Measurements from ENCODE around the gene STK31. TPM values are rescaled to one million over a fixed set of nuclear protein-coding genes. Genes with fewer than 3 reads are reported as not detected.
"Not testable (repeated sequence)": the region's sequence is repeated elsewhere in the genome, so short reads cannot be mapped to it uniquely, and the experiment has no call there.

Gene STK31
- total RNA-seq, 2 donors from 2014 or later, result 1.4 to 1.6 TPM

- 88 to 92% methylated on average over 2 to 3 of the region's 3 CpGs for WGBS, 2 experiments (ENCODE audit: insufficient coverage in 1 of 2, insufficient read length in 1 of 2)
- Histone ChIP-seq H3K27ac (ENCODE audit: low read depth, low read length) (no peak overlapping the region), H3K4me1 (ENCODE audit: control insufficient read depth, insufficient read depth, low read length) (no peaks in the 10 kb centered on the region), H3K9me3 (ENCODE audit: control insufficient read depth, low read length) (peaks cover 100% of the 10 kb centered on the region), H3K4me3 (ENCODE audit: low read length) (peak overlapping the region; percentile 39), H3K36me3 (ENCODE audit: control insufficient read depth, insufficient read depth, low read length) (no peaks in the 10 kb centered on the region), H3K27me3 (ENCODE audit: control insufficient read depth, insufficient read depth, low read length, poor library complexity, severe bottlenecking) (no peaks in the 10 kb centered on the region), H3K9ac (ENCODE audit: extremely low read depth, low read length, poor library complexity, severe bottlenecking) (no peak overlapping the region)
- no peak for DNase-seq
- Mint-ChIP-seq H3K27ac (no peak overlapping the region), H3K36me3 (ENCODE audit: low read depth) (peaks cover 31% of the 10 kb centered on the region), H3K4me3 (no peak overlapping the region), H3K9me3 (peaks cover 95% of the 10 kb centered on the region), H3K27me3 (ENCODE audit: insufficient read depth) (peaks cover 7% of the 10 kb centered on the region), H3K4me1 (no peaks in the 10 kb centered on the region)
- TF ChIP-seq CTCF (conservative IDR thresholded peaks at IDR 0.05), result no peak
Observed at GRCh38 chr7:23833405-23833804, 123.4 kb downstream of the STK31 start.

- 86 to 87% methylated on average over 2 to 8 of the region's 8 CpGs for WGBS, 2 experiments (ENCODE audit: insufficient coverage in 1 of 2, insufficient read length in 1 of 2)
- peak; percentile 52 for DNase-seq
Observed at GRCh38 chr7:23844837-23845236, 134.8 kb downstream of the STK31 start.

GRCh38 chr7:23852135-23852534, 142.1 kb downstream of the STK31 start:
- no peak overlapping the region for H3K27ac Mint-ChIP-seq
- no peak overlapping the region for H3K9ac ChIP-seq (ENCODE audit: extremely low read depth, low read length, poor library complexity, severe bottlenecking)
- H3K27me3 Mint-ChIP-seq (ENCODE audit: insufficient read depth), result peaks cover 11% of the 10 kb centered on the region
- H3K4me1 Mint-ChIP-seq, result peaks cover 7% of the 10 kb centered on the region
- H3K9me3 Mint-ChIP-seq, result peaks cover 56% of the 10 kb centered on the region
- no peak overlapping the region for H3K4me3 Mint-ChIP-seq
- no peak for DNase-seq
- no peak for TF ChIP-seq CTCF (conservative IDR thresholded peaks at IDR 0.05)
- no peaks in the 10 kb centered on the region for H3K27me3 ChIP-seq (ENCODE audit: control insufficient read depth, insufficient read depth, low read length, poor library complexity, severe bottlenecking)
- no peaks in the 10 kb centered on the region for H3K36me3 ChIP-seq (ENCODE audit: control insufficient read depth, insufficient read depth, low read length)
- H3K9me3 ChIP-seq (ENCODE audit: control insufficient read depth, low read length), result peaks cover 11% of the 10 kb centered on the region
- no peak overlapping the region for H3K4me3 ChIP-seq (ENCODE audit: low read length)
- 60 to 85% methylated on average over 1 of the region's 1 CpG for WGBS, 2 experiments (ENCODE audit: insufficient coverage in 1 of 2, insufficient read length in 1 of 2)
- no peak overlapping the region for H3K27ac ChIP-seq (ENCODE audit: low read depth, low read length)
- H3K4me1 ChIP-seq (ENCODE audit: control insufficient read depth, insufficient read depth, low read length), result no peaks in the 10 kb centered on the region
- peaks cover 5% of the 10 kb centered on the region for H3K36me3 Mint-ChIP-seq (ENCODE audit: low read depth)

More at GRCh38 chr7:23844837-23845236, 134.8 kb downstream of the STK31 start:
- Mint-ChIP-seq H3K9me3 (peaks cover 86% of the 10 kb centered on the region), H3K27me3 (ENCODE audit: insufficient read depth) (peaks cover 16% of the 10 kb centered on the region), H3K36me3 (ENCODE audit: low read depth) (peaks cover 22% of the 10 kb centered on the region)
- H3K4me3 Mint-ChIP-seq; H3K4me3 ChIP-seq (ENCODE audit: low read length); H3K27ac ChIP-seq (ENCODE audit: low read depth, low read length); H3K4me1 Mint-ChIP-seq; H3K9ac ChIP-seq (ENCODE audit: extremely low read depth, low read length, poor library complexity, severe bottlenecking); H3K36me3 ChIP-seq (ENCODE audit: control insufficient read depth, insufficient read depth, low read length); H3K27ac Mint-ChIP-seq; H3K27me3 ChIP-seq (ENCODE audit: control insufficient read depth, insufficient read depth, low read length, poor library complexity, severe bottlenecking); H3K4me1 ChIP-seq (ENCODE audit: control insufficient read depth, insufficient read depth, low read length): not testable (repeated sequence)
- peaks cover 30% of the 10 kb centered on the region for H3K9me3 ChIP-seq (ENCODE audit: control insufficient read depth, low read length)

- H3K36me3 ChIP-seq (ENCODE audit: control insufficient read depth, insufficient read depth, low read length), result no peaks in the 10 kb centered on the region
- Mint-ChIP-seq H3K36me3 (ENCODE audit: low read depth) (peaks cover 5% of the 10 kb centered on the region), H3K4me1 (peaks cover 7% of the 10 kb centered on the region), H3K4me3 (no peak overlapping the region), H3K9me3 (peaks cover 50% of the 10 kb centered on the region), H3K27me3 (ENCODE audit: insufficient read depth) (peaks cover 10% of the 10 kb centered on the region), H3K27ac (no peak overlapping the region)
- H3K4me1 ChIP-seq (ENCODE audit: control insufficient read depth, insufficient read depth, low read length), result no peaks in the 10 kb centered on the region
- H3K4me3 ChIP-seq (ENCODE audit: low read length), result no peak overlapping the region
- TF ChIP-seq CTCF (conservative IDR thresholded peaks at IDR 0.05), result no peak
- WGBS, 2 experiments (ENCODE audit: insufficient coverage in 1 of 2, insufficient read length in 1 of 2), result 88 to 93% methylated on average over 2 of the region's 2 CpGs
- H3K9ac ChIP-seq (ENCODE audit: extremely low read depth, low read length, poor library complexity, severe bottlenecking), result no peak overlapping the region
- no peak for DNase-seq
- H3K27ac ChIP-seq (ENCODE audit: low read depth, low read length), result no peak overlapping the region
- H3K9me3 ChIP-seq (ENCODE audit: control insufficient read depth, low read length), result peaks cover 11% of the 10 kb centered on the region
- no peaks in the 10 kb centered on the region for H3K27me3 ChIP-seq (ENCODE audit: control insufficient read depth, insufficient read depth, low read length, poor library complexity, severe bottlenecking)
Observed at GRCh38 chr7:23852988-23853387, 143.0 kb downstream of the STK31 start.
